Endothelial cell of umbilical vein (primary cell): ENCODE results near the gene KRT81.

Source experiments
- JUN ChIP-seq: IDR thresholded peaks from 2 replicates; pipeline ENCODE4 v1.6.1; 2011; ENCODE audit warnings: borderline replicate concordance, low read depth; ENCODE audit not compliant: insufficient read length, insufficient read depth
- POLR2A ChIP-seq: IDR thresholded peaks from 2 replicates; pipeline ENCODE4 v1.6.1; 2012; ENCODE audit warnings: low read depth, mild to moderate bottlenecking, control low read depth, low read length
- TF ChIP-seq, protein P1 (sequence below), 2 donors: IDR thresholded peaks; 1 replicate in 1 of 2; 2 replicates in 1 of 2; pipeline ENCODE4 v1.5.1; 2011; ENCODE audit warnings: low read length in 2 of 2, mild to moderate bottlenecking in 2 of 2, moderate library complexity in 2 of 2, control low read depth in 1 of 2, inconsistent platforms in 1 of 2, low read depth in 1 of 2; ENCODE audit not compliant: insufficient read depth in 1 of 2; ENCODE audit errors: extremely low read depth in 1 of 2

- no peak for TF ChIP-seq JUN
- TF ChIP-seq POLR2A = no peak
- TF ChIP-seq, protein P1, sequence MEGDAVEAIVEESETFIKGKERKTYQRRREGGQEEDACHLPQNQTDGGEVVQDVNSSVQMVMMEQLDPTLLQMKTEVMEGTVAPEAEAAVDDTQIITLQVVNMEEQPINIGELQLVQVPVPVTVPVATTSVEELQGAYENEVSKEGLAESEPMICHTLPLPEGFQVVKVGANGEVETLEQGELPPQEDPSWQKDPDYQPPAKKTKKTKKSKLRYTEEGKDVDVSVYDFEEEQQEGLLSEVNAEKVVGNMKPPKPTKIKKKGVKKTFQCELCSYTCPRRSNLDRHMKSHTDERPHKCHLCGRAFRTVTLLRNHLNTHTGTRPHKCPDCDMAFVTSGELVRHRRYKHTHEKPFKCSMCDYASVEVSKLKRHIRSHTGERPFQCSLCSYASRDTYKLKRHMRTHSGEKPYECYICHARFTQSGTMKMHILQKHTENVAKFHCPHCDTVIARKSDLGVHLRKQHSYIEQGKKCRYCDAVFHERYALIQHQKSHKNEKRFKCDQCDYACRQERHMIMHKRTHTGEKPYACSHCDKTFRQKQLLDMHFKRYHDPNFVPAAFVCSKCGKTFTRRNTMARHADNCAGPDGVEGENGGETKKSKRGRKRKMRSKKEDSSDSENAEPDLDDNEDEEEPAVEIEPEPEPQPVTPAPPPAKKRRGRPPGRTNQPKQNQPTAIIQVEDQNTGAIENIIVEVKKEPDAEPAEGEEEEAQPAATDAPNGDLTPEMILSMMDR (IDR thresholded peaks at IDR 0.05; ENCODE audit: extremely low read depth in 1 of 2, insufficient read depth in 1 of 2, low read depth in 1 of 2, low read length in 2 of 2) = no peak
Observed at GRCh38 chr12:52333321-52333720, 42.0 kb upstream of the KRT81 start.
